Transverse colon (tissue), 4 donors: ENCODE results near the gene SPEF2. TPM values are rescaled to one million over a fixed set of nuclear protein-coding genes. Genes with fewer than 3 reads are reported as not detected.

Experiments used
- DNase-seq: peaks from one replicate; pipeline ENCODE4 v3.0.0-alpha.2; 2019
- H3K27ac ChIP-seq, 4 donors: fragments of 200-600 bp; sonication (generic); 2 replicates each; pipeline ENCODE4 v1.5.1; 2016 to 2018; ENCODE audit warnings: inconsistent platforms in 4 of 4
- H3K27me3 ChIP-seq: fragments of 200-600 bp; sonication (generic); 2 replicates; pipeline ENCODE4 v1.5.1; 2017; ENCODE audit warnings: inconsistent platforms
- H3K36me3 ChIP-seq, 4 donors: fragments of 200-600 bp; sonication (generic); 2 replicates each; pipeline ENCODE4 v1.5.1; 2017 to 2019; ENCODE audit warnings: inconsistent platforms in 4 of 4
- H3K4me1 ChIP-seq, 4 donors: fragments of 200-600 bp; sonication (generic); 2 replicates each; pipeline ENCODE4 v1.5.1; 2017 to 2020; ENCODE audit warnings: inconsistent platforms in 4 of 4
- H3K4me3 ChIP-seq, 4 donors: fragments of 200-600 bp; sonication (generic); 1 replicate in 1 of 4; 2 replicates in 3 of 4; pipeline versions ENCODE4 v1.5.1 to v1.6.1; 2017 to 2019; ENCODE audit warnings: inconsistent platforms in 4 of 4
- H3K9me3 ChIP-seq, 2 donors: fragments of 200-600 bp; sonication (generic); 2 replicates each; pipeline ENCODE4 v1.5.1; 2017 to 2019; ENCODE audit warnings: inconsistent platforms in 2 of 2
- EP300 ChIP-seq: sonication (generic); formaldehyde crosslinking; IDR thresholded peaks from one replicate; pipeline ENCODE4 v1.6.1; 2017; ENCODE audit warnings: antibody characterized with exemption, low read depth
- POLR2A ChIP-seq: fragments of 450-650 bp; IDR thresholded peaks from one replicate; pipeline ENCODE4 v1.6.1; 2016; ENCODE audit warnings: antibody characterized with exemption, mild to moderate bottlenecking, moderate library complexity
- POLR2AphosphoS5 ChIP-seq, 3 donors: sonication (generic); formaldehyde crosslinking; IDR thresholded peaks; one replicate each; pipeline ENCODE4 v1.6.1; 2016; ENCODE audit warnings: antibody characterized with exemption in 3 of 3
- WGBS, 2 donors: methylation state at CpG; one replicate each; pipeline ENCODE4 v1.1.5; 2018; ENCODE audit warnings: low coverage in 1 of 2; 5-methylcytosine and 5-hydroxymethylcytosine counted together
- in situ Hi-C, 4 donors: fragments of 200-750 bp; cut with MboI; loops; one replicate each; pipeline versions ENCODE4 v1.15.0 to v1.15.1; 2017; ENCODE audit warnings: low sequenced_read_pairs in 3 of 4, low pct_ligation_motif_present in 1 of 4, low pct_unique_long_range_greater_than_20kb in 1 of 4
- intact Hi-C: fragments of 100-400 bp; cut with DNase I; formaldehyde crosslinking; loops from one replicate; pipeline ENCODE4 v1.15.1; 2023; ENCODE audit warnings: low total_unique reads
- total RNA-seq, 4 donors: library from RNA; depleted of rRNA; stranded (reverse); fragments of >200 nt; gene quantifications; one replicate each; pipeline ENCODE4 v1.1.0, GENCODE V29; 2016
- TF ChIP-seq, protein P1 (sequence below), 5 experiments: fragments of 200-600 bp in 3 of 5; fragments of 450-650 bp in 2 of 5; sonication (generic) in 3 of 5; IDR thresholded peaks; 1 replicate in 2 of 5; 2 replicates in 3 of 5; pipeline ENCODE4 v1.5.1; 2016 to 2017; ENCODE audit warnings: antibody characterized with exemption in 5 of 5, inconsistent platforms in 3 of 5, mild to moderate bottlenecking in 2 of 5, moderate library complexity in 1 of 5

The SPEF2 gene
- total RNA-seq, 4 donors from 2014 or later, result 2.4 to 9.4 (median 5.1) TPM; not detected in 1

DNA sequence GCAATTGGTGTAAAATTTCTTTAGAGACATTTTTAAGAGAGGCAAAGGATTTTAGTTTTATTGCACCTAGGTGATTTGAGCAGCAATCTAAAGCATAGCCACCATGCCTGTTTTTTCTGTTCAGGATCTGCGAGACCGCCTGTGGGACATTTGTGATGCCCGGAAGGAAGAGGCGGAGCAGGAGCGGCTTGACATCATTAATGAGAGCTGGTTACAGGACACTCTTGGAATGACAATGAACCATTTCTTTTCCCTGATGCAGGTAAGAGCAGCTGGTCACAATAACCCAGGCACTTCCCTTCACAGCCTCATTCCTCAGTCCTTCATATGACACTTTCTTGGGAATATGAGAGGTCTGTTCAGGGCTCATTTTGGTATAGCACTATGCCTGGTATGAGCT is 135.8 kb downstream of the SPEF2 start:
- Histone ChIP-seq H3K36me3 (no peaks in the 10 kb centered on the region), H3K27me3 (no peaks in the 10 kb centered on the region), H3K4me1 (no peaks in the 10 kb centered on the region), H3K9me3 (no peaks in the 10 kb centered on the region), H3K4me3 (no peak overlapping the region), H3K27ac (no peak overlapping the region)
- no peak for DNase-seq
- TF ChIP-seq, protein P1, sequence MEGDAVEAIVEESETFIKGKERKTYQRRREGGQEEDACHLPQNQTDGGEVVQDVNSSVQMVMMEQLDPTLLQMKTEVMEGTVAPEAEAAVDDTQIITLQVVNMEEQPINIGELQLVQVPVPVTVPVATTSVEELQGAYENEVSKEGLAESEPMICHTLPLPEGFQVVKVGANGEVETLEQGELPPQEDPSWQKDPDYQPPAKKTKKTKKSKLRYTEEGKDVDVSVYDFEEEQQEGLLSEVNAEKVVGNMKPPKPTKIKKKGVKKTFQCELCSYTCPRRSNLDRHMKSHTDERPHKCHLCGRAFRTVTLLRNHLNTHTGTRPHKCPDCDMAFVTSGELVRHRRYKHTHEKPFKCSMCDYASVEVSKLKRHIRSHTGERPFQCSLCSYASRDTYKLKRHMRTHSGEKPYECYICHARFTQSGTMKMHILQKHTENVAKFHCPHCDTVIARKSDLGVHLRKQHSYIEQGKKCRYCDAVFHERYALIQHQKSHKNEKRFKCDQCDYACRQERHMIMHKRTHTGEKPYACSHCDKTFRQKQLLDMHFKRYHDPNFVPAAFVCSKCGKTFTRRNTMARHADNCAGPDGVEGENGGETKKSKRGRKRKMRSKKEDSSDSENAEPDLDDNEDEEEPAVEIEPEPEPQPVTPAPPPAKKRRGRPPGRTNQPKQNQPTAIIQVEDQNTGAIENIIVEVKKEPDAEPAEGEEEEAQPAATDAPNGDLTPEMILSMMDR (IDR thresholded peaks at IDR 0.05), result no peak
- no peak for TF ChIP-seq EP300
- no peak for TF ChIP-seq POLR2A
- TF ChIP-seq POLR2AphosphoS5 (IDR thresholded peaks at IDR 0.05), result no peak
- intact Hi-C loops, result no loop called here
- in situ Hi-C loops, result no loop called here
- WGBS, 2 donors, result 92 to 93% methylated on average over 5 of the region's 5 CpGs

DNA sequence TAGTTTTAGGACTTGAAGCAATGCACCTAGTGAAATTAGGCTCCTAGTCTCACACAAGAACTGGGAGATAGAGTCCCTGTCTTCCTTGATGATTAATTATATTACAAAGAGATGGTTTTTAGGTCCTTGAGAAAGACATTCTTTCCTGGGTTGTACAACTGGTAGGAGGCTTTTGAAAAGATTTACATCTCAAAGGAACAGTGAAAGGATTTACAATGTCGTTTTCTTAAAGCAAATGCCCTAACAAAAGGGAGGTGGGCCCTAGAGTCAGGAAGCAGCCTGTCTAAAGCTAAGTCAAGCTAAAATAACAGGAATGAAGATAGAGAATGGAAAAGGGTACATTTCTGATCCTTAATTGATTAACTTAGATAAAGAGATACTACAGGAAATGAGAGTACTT is 136.8 kb downstream of the SPEF2 start:
- Histone ChIP-seq H3K4me3 (no peak overlapping the region), H3K9me3 (no peaks in the 10 kb centered on the region), H3K36me3 (no peaks in the 10 kb centered on the region), H3K27ac (no peak overlapping the region), H3K4me1 (no peaks in the 10 kb centered on the region), H3K27me3 (no peaks in the 10 kb centered on the region)
- no peak for DNase-seq
- 48 to 75% methylated on average over 1 of the region's 1 CpG for WGBS, 2 donors
- intact Hi-C loops (no loop called here), in situ Hi-C loops (no loop called here)
- no peak for TF ChIP-seq POLR2A
- TF ChIP-seq POLR2AphosphoS5 (IDR thresholded peaks at IDR 0.05), result no peak
- TF ChIP-seq, protein P1 (IDR thresholded peaks at IDR 0.05), result no peak
- TF ChIP-seq EP300, result no peak

- no peak for DNase-seq
- TF ChIP-seq, protein P1 (IDR thresholded peaks at IDR 0.05), result no peak
- no peak for TF ChIP-seq POLR2A
- no peak for TF ChIP-seq EP300
- TF ChIP-seq POLR2AphosphoS5 (IDR thresholded peaks at IDR 0.05), result no peak
- Histone ChIP-seq H3K36me3 (no peaks in the 10 kb centered on the region), H3K27me3 (no peaks in the 10 kb centered on the region), H3K4me3 (no peak overlapping the region), H3K27ac (no peak overlapping the region), H3K9me3 (no peaks in the 10 kb centered on the region), H3K4me1 (no peaks in the 10 kb centered on the region)
- in situ Hi-C loops, result no loop called here
- 68 to 89% methylated on average over 5 of the region's 5 CpGs for WGBS, 2 donors
- intact Hi-C loops, result no loop called here
Observed at GRCh38 chr5:35755966-35756365, 138.3 kb downstream of the SPEF2 start.

DNA sequence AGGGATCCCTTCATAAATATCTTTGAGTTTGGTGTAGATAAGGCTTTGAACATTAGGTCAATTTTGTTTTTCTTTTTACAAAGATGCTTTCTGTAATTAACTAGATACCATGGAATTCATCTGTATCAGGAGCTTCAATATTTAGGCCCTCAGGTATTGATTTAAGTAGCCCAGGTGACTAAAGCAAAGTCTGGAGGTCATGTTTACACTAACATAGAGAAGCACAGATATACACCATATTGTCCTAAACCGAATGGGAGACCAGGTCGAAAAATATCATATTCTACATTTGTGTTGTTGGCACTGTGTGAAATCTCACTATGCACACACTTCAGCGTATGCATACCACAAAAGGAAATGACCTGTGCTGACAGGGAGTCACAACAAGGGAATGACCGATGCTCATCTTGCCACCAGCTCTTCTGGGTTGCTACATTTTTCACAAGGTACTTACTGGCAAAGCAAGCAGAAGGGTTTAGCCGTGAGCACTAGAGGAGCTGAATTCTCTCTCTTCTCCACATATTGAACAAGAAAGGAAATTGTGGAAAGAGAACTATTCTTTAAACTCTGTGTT is 140.6 kb downstream of the SPEF2 start:
- Histone ChIP-seq H3K4me3 (no peak overlapping the region), H3K9me3 (no peaks in the 10 kb centered on the region), H3K36me3 (no peaks in the 10 kb centered on the region), H3K4me1 (no peaks in the 10 kb centered on the region), H3K27ac (no peak overlapping the region), H3K27me3 (no peaks in the 10 kb centered on the region)
- no peak for DNase-seq
- intact Hi-C loops (no loop called here), in situ Hi-C loops (no loop called here)
- WGBS, 2 donors, result 50 to 58% methylated on average over 2 to 5 of the region's 5 CpGs
- TF ChIP-seq, protein P1 (IDR thresholded peaks at IDR 0.05), result no peak
